ES-I3 (cell line): ENCODE results near the gene RNF130.
"Not testable (repeated sequence)": the region's sequence is repeated elsewhere in the genome, so short reads cannot be mapped to it uniquely, and the experiment has no call there.

Experiments
- H3K36me3 ChIP-seq: 2 replicates; pipeline ENCODE4 v1.6.1; 2013; ENCODE audit warnings: mild to moderate bottlenecking, low read length, control low read depth, moderate library complexity; ENCODE audit not compliant: insufficient read depth
- H3K4me1 ChIP-seq: 2 replicates; pipeline ENCODE4 v1.6.1; 2013; ENCODE audit warnings: mild to moderate bottlenecking, control low read depth, low read length; ENCODE audit not compliant: insufficient read depth
- H3K9ac ChIP-seq: 2 replicates; pipeline ENCODE4 v1.6.1; 2013; ENCODE audit warnings: low read depth, mild to moderate bottlenecking, low read length, moderate library complexity
- H3K9me3 ChIP-seq: 2 replicates; pipeline ENCODE4 v1.6.1; 2013; ENCODE audit warnings: mild to moderate bottlenecking, low read length, moderate library complexity; ENCODE audit not compliant: control insufficient read depth, insufficient read depth

RNF130 gene

GRCh38 chr5:180012316-180012715 is 59.2 kb downstream of the RNF130 start:
- no peaks in the 10 kb centered on the region for H3K9me3 ChIP-seq
- no peak overlapping the region for H3K9ac ChIP-seq
- H3K36me3 ChIP-seq, result no peaks in the 10 kb centered on the region
- H3K4me1 ChIP-seq, result no peaks in the 10 kb centered on the region

GRCh38 chr5:180010636-180011035 is 60.9 kb downstream of the RNF130 start:
- H3K9me3 ChIP-seq, result no peaks in the 10 kb centered on the region
- H3K36me3 ChIP-seq, result no peaks in the 10 kb centered on the region
- H3K4me1 ChIP-seq, result no peaks in the 10 kb centered on the region
- no peak overlapping the region for H3K9ac ChIP-seq

- Histone ChIP-seq H3K9me3 (no peaks in the 10 kb centered on the region), H3K9ac (no peak overlapping the region), H3K4me1 (no peaks in the 10 kb centered on the region), H3K36me3 (no peaks in the 10 kb centered on the region)
These were observed 62.0 kb downstream of the RNF130 start for GRCh38 chr5:180009581-180009980.

- Histone ChIP-seq H3K9ac (no peak overlapping the region), H3K9me3 (no peaks in the 10 kb centered on the region), H3K4me1 (no peaks in the 10 kb centered on the region), H3K36me3 (no peaks in the 10 kb centered on the region)
These were observed 63.1 kb downstream of the RNF130 start for GRCh38 chr5:180008433-180008832.

GRCh38 chr5:180007582-180007981 is 64.0 kb downstream of the RNF130 start:
- H3K9me3 ChIP-seq, result no peaks in the 10 kb centered on the region
- H3K4me1 ChIP-seq, result no peaks in the 10 kb centered on the region
- no peaks in the 10 kb centered on the region; the same call in 1 of the 2 replicates for H3K36me3 ChIP-seq
- H3K9ac ChIP-seq, result no peak overlapping the region

GRCh38 chr5:180006141-180006540 is 65.4 kb downstream of the RNF130 start:
- Histone ChIP-seq H3K36me3 (peaks cover under 1% of the 10 kb centered on the region; the same call in 1 of the 2 replicates), H3K4me1 (no peaks in the 10 kb centered on the region), H3K9ac (no peak overlapping the region)

GRCh38 chr5:180003127-180003526 is 68.4 kb downstream of the RNF130 start:
- Histone ChIP-seq H3K4me1 (no peaks in the 10 kb centered on the region), H3K9me3 (peaks cover 7% of the 10 kb centered on the region), H3K9ac (no peak overlapping the region), H3K36me3 (peaks cover 3% of the 10 kb centered on the region; the same call in 1 of the 2 replicates)

More at GRCh38 chr5:180006141-180006540, 65.4 kb downstream of the RNF130 start:
- no peaks in the 10 kb centered on the region for H3K9me3 ChIP-seq

- H3K4me1 ChIP-seq, result no peaks in the 10 kb centered on the region
- H3K9ac ChIP-seq, result no peak overlapping the region
- peaks cover 7% of the 10 kb centered on the region for H3K9me3 ChIP-seq
- H3K36me3 ChIP-seq, result peaks cover 3% of the 10 kb centered on the region; the same call in 1 of the 2 replicates
These were observed 69.8 kb downstream of the RNF130 start for GRCh38 chr5:180001742-180002141.

GRCh38 chr5:180001136-180001535 is 70.4 kb downstream of the RNF130 start:
- Histone ChIP-seq H3K9ac (no peak overlapping the region), H3K9me3 (peaks cover 12% of the 10 kb centered on the region), H3K4me1 (no peaks in the 10 kb centered on the region), H3K36me3 (peaks cover 3% of the 10 kb centered on the region; the same call in 1 of the 2 replicates)

GRCh38 chr5:179998485-179998884 is 73.1 kb downstream of the RNF130 start:
- no peak overlapping the region for H3K9ac ChIP-seq
- H3K4me1 ChIP-seq, result no peaks in the 10 kb centered on the region
- H3K9me3 ChIP-seq, result peaks cover 24% of the 10 kb centered on the region
- H3K36me3 ChIP-seq, result peaks cover 7% of the 10 kb centered on the region

- Histone ChIP-seq H3K9me3 (peaks cover 18% of the 10 kb centered on the region), H3K4me1 (no peaks in the 10 kb centered on the region), H3K9ac (no peak overlapping the region), H3K36me3 (peaks cover 3% of the 10 kb centered on the region; the same call in 1 of the 2 replicates)
These were observed 76.8 kb downstream of the RNF130 start for GRCh38 chr5:179994583-179995323.

GRCh38 chr5:179992855-179993254 is 78.7 kb downstream of the RNF130 start:
- not testable (repeated sequence) for H3K36me3 ChIP-seq, H3K4me1 ChIP-seq

GRCh38 chr5:179991106-179991505 is 80.5 kb downstream of the RNF130 start:
- Histone ChIP-seq H3K4me1 (no peaks in the 10 kb centered on the region; the same call in 1 of the 2 replicates), H3K9me3 (peaks cover 12% of the 10 kb centered on the region), H3K9ac (no peak overlapping the region), H3K36me3 (peaks cover 6% of the 10 kb centered on the region; the same call in 1 of the 2 replicates)

More at GRCh38 chr5:179992855-179993254, 78.7 kb downstream of the RNF130 start:
- H3K9me3 ChIP-seq, result peaks cover 18% of the 10 kb centered on the region
- not testable (repeated sequence) for H3K9ac ChIP-seq

- not testable (repeated sequence) for H3K9me3 ChIP-seq, H3K9ac ChIP-seq, H3K4me1 ChIP-seq, H3K36me3 ChIP-seq
These were observed 81.0 kb downstream of the RNF130 start for GRCh38 chr5:179990525-179990924.

GRCh38 chr5:179986328-179986727 is 85.2 kb downstream of the RNF130 start:
- Histone ChIP-seq H3K4me1 (no peaks in the 10 kb centered on the region; the same call in 1 of the 2 replicates), H3K9me3 (no peaks in the 10 kb centered on the region; the same call in none of the 2 replicates), H3K9ac (no peak overlapping the region), H3K36me3 (0 out of 2 replicates have a peak, but pooled peaks cover 3% of the 10 kb centered on the region)
